NOMO-1 treated with dmso at 0.1 percent for 144 hours (cell line): ENCODE data around the gene PPP1R26.

Source experiments
- DNase-seq: peaks from one replicate; lab custom pipeline; 2025; ENCODE audit not compliant: unreplicated experiment; lab: John Stamatoyannopoulos, UW

The PPP1R26 gene

GRCh38 chr9:135488013-135488330, 8.4 kb downstream of the PPP1R26 start:
- DNase-seq: no peak

- no peak for DNase-seq
These were observed 8.9 kb downstream of the PPP1R26 start for GRCh38 chr9:135488527-135488926.

- no peak for DNase-seq
These were observed 9.8 kb downstream of the PPP1R26 start for GRCh38 chr9:135489188-135489906.

GRCh38 chr9:135490166-135490870, 10.7 kb downstream of the PPP1R26 start:
- DNase-seq: no peak

GRCh38 chr9:135490980-135491464, 11.4 kb downstream of the PPP1R26 start:
- no peak for DNase-seq

- DNase-seq: no peak
These were observed 12.2 kb downstream of the PPP1R26 start for GRCh38 chr9:135491764-135492163.

- no peak for DNase-seq
These were observed 13.5 kb downstream of the PPP1R26 start for GRCh38 chr9:135492886-135493669.

- no peak for DNase-seq
These were observed 15.4 kb downstream of the PPP1R26 start for GRCh38 chr9:135494791-135495559.

GRCh38 chr9:135498381-135499126, 19.0 kb downstream of the PPP1R26 start:
- no peak for DNase-seq

- peak; percentile 93 for DNase-seq
These were observed 19.9 kb downstream of the PPP1R26 start for GRCh38 chr9:135499326-135500070.

GRCh38 chr9:135500071-135500524, 20.5 kb downstream of the PPP1R26 start:
- no peak for DNase-seq

- peak; percentile 88 for DNase-seq
These were observed 21.1 kb downstream of the PPP1R26 start, which contains the start of gene MRPS2 for GRCh38 chr9:135500525-135501260. TSS of gene MRPS2 (plus strand) at chr9:135500682. CDS start at chr9:135500711, 29 bp downstream.

GRCh38 chr9:135501261-135502167, 21.9 kb downstream of the PPP1R26 start:
- no peak for DNase-seq

GRCh38 chr9:135502168-135502872, 22.7 kb downstream of the PPP1R26 start:
- no peak for DNase-seq

- DNase-seq: no peak
These were observed 23.3 kb downstream of the PPP1R26 start for GRCh38 chr9:135502873-135503321.

GRCh38 chr9:135503371-135504261, 24.0 kb downstream of the PPP1R26 start:
- no peak for DNase-seq
